SJSA1 (cell line): ENCODE measurements around the gene ROBO2. TPM values are rescaled to one million over a fixed set of nuclear protein-coding genes. Genes with fewer than 3 reads are reported as not detected.

ENCODE experiments used
- DNase-seq, 2 experiments: peaks; one replicate each; pipeline ENCODE4 v3.0.0-alpha.2; 2015 to 2020; ENCODE audit warnings: low spot score in 2 of 2, low read depth in 1 of 2
- H3K27ac ChIP-seq: fragments of 250-450 bp; sonication (Bioruptor Pico); 2 replicates; pipeline ENCODE4 v1.5.1; 2020; ENCODE audit warnings: mild to moderate bottlenecking, moderate library complexity
- H3K27me3 ChIP-seq: fragments of 250-450 bp; sonication (Bioruptor Pico); replicated peaks from 2 replicates; pipeline ENCODE4 v1.5.1; 2020; ENCODE audit warnings: mild to moderate bottlenecking, moderate library complexity
- H3K36me3 ChIP-seq: fragments of 250-450 bp; sonication (Bioruptor Pico); 2 replicates; pipeline ENCODE4 v1.5.1; 2020; ENCODE audit warnings: mild to moderate bottlenecking
- H3K4me1 ChIP-seq: fragments of 250-450 bp; sonication (Bioruptor Pico); replicated peaks from 2 replicates; pipeline ENCODE4 v1.6.1; 2021; ENCODE audit warnings: mild to moderate bottlenecking
- H3K4me3 ChIP-seq: fragments of 250-450 bp; sonication (Bioruptor Pico); 2 replicates; pipeline ENCODE4 v1.5.1; 2020; ENCODE audit warnings: mild to moderate bottlenecking
- H3K9me3 ChIP-seq: fragments of 250-450 bp; sonication (Bioruptor Pico); replicated peaks from 2 replicates; pipeline ENCODE4 v1.5.1; 2020; ENCODE audit warnings: mild to moderate bottlenecking
- total RNA-seq: library from RNA; depleted of rRNA; stranded (reverse); fragments of >200 nt; shearing (Covaris generic); gene quantifications from 2 replicates; pipeline ENCODE4 v1.2.3, GENCODE V29; 2014

The ROBO2 gene
- total RNA-seq, 1 experiment from 2014 or later, result not detected

DNA sequence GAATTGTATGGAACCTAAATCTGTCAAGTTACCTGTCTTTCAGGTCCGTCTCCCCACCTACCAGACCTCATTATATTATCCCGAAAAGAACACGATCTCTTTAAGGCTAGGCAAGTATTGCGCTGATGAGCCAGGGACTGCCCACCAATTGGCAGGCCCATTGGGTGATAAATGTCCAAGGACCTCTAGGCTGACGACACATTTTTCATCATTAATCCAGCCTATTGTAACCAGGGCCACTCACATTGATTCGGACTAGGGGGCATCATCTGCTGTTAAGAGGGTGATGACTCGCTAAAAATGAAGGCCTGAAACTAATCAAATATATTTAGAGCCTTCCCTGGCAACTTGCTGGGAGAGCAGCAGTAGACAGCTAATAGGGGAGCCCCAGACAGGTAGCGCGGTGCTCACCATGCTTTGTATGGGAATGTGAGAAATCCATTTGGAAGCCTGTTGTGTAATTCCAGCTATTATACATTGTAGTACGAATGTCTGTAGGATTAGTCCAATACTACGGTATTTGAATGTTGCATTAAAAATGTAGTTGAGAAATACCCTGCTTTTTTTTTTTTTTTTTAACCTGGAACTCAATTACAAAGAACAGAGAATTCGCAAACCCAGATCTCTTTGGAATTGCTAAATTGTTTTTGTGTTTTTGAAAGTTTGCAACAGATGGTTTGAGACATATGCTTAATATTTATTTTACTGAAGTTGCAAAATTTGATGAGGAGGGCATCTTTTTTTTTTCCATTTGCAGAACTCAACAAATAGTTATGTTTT is 156.1 kb downstream of the ROBO2 start:
- DNase-seq, result no peak
- H3K27me3 ChIP-seq, result no peaks in the 10 kb centered on the region
- no peak overlapping the region for H3K4me3 ChIP-seq
- no peaks in the 10 kb centered on the region for H3K4me1 ChIP-seq
- H3K9me3 ChIP-seq, result no peaks in the 10 kb centered on the region
- no peaks in the 10 kb centered on the region for H3K36me3 ChIP-seq
- no peak overlapping the region for H3K27ac ChIP-seq

DNA sequence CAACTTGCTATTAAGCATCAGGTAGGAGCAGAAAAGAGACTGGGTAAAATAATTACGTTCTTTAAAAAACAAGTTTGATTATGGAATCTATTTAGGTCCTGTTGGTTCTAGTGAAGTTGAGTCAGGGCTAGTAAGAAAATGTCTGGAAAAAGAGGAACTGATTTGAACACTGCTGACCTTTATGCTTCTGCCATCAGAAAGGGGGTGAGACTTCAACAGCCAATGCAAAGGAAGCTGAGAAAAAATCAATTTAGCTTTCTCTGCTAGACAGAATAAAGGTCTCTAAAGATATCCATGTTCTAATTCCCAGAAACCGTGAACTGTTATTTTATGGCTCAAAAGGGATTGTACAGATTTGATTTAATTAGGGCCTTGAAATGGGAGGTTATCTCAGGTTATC is 157.5 kb downstream of the ROBO2 start:
- Histone ChIP-seq H3K36me3 (no peaks in the 10 kb centered on the region), H3K27ac (no peak overlapping the region), H3K4me3 (no peak overlapping the region), H3K27me3 (no peaks in the 10 kb centered on the region), H3K9me3 (no peaks in the 10 kb centered on the region), H3K4me1 (no peaks in the 10 kb centered on the region)
- no peak for DNase-seq

DNA sequence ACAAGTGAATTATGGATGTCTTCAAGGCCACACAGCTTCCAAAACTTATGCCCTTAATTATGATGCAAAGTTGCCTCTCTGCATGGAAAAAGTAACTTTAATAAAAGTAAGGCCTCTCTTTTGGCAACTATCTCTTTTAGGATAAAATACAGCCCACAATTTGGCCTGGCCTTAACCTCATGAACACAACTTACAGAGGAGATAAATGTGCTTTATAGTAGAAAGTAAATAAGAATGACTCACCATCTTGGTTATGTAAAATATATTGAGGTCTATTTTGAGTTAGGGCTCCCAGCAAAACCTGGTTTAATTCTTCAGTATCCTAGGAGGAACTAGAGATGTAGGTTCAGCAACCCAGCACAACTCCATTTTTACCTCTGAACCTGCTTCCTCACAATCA is 164.0 kb downstream of the ROBO2 start:
- no peaks in the 10 kb centered on the region for H3K4me1 ChIP-seq
- H3K27me3 ChIP-seq, result no peaks in the 10 kb centered on the region
- no peak for DNase-seq
- no peaks in the 10 kb centered on the region for H3K36me3 ChIP-seq
- H3K4me3 ChIP-seq, result no peak overlapping the region
- no peak overlapping the region for H3K27ac ChIP-seq
- no peaks in the 10 kb centered on the region for H3K9me3 ChIP-seq

DNA sequence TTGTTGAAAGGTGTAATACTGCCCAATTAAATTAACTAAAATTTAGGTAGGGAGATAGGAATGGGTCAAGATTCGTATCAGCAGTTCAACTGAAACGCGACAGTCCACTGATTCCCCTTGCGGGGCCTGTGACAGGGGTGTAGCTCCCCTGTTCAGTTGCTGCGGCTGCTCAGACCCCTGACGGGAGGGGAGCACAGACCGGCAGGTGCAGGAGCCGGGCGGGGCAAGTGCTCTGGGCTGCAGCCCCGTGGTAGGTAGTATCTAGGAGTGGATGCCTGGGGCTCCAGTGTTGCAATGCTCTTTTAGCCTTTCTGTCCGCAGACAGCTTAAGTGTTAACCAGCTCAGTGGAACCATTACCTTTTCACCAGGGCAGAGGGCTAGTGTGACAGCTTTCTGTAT is 164.9 kb downstream of the ROBO2 start:
- H3K27ac ChIP-seq, result no peak overlapping the region
- no peaks in the 10 kb centered on the region for H3K27me3 ChIP-seq
- H3K36me3 ChIP-seq, result no peaks in the 10 kb centered on the region
- DNase-seq, result no peak
- H3K4me3 ChIP-seq, result no peak overlapping the region
- H3K9me3 ChIP-seq, result no peaks in the 10 kb centered on the region
- H3K4me1 ChIP-seq, result no peaks in the 10 kb centered on the region

DNA sequence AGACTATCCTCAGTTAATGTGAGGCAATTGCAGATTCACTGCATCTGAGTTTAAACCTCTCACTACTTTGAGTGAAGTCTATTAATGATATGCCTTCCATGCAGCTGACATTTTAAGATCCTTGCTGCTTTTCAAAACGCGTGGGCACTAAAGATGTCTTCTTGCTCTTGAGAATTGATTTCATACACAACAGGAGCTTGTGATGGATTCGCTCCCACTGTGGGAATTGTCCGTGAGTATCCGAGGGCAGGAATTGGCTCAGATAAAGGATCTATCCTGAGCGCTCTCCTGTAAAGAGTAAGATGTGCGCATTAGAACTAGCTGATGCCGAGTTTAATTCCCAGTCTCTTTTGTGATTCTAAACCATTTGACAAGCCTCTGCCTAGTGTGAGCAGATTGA is 167.9 kb downstream of the ROBO2 start:
- no peaks in the 10 kb centered on the region for H3K36me3 ChIP-seq
- no peaks in the 10 kb centered on the region for H3K9me3 ChIP-seq
- no peak for DNase-seq
- no peak overlapping the region for H3K4me3 ChIP-seq
- H3K4me1 ChIP-seq, result no peaks in the 10 kb centered on the region
- no peaks in the 10 kb centered on the region for H3K27me3 ChIP-seq
- H3K27ac ChIP-seq, result no peak overlapping the region

DNA sequence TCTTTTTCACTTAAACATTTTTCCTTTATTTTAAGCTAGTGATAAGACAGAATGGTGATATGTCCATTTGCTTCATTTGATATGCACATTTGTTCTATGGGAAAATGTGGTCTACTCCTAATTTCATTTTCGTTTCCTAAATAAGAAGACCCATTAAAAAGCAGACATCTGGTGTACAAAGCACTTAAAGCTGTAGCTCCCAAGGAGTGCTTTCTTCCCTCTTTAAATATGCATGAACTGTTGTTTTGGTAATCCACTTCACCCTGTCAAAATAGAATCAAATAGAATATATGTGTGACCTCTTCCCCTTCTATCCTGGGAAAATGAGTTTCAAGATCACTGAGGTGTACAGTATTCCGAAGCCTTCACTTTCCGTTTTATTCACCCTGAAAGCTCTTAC is 182.8 kb downstream of the ROBO2 start:
- Histone ChIP-seq H3K27ac (no peak overlapping the region), H3K36me3 (no peaks in the 10 kb centered on the region), H3K27me3 (no peaks in the 10 kb centered on the region), H3K9me3 (no peaks in the 10 kb centered on the region), H3K4me3 (no peak overlapping the region), H3K4me1 (no peaks in the 10 kb centered on the region)
- no peak for DNase-seq

DNA sequence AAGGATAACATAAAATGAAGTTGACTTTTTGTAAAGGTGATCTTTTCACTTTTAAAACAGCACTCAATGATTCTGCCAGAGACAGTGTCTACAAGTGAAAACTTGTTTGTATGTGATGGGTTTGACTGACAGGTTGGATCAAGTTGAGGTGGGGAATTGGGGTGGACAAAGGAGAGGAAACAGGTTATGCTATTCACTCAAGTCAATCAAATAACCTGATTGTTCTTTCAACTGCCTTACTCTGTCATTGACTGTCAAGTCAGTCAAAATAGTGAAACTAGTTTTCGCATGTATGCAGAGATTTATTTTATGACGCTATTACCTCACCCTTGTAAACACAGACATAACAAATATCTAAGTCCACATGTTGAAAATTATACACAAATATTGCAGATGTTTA is 187.7 kb downstream of the ROBO2 start:
- DNase-seq, result no peak
- Histone ChIP-seq H3K27me3 (no peaks in the 10 kb centered on the region), H3K27ac (no peak overlapping the region), H3K9me3 (no peaks in the 10 kb centered on the region), H3K36me3 (no peaks in the 10 kb centered on the region), H3K4me3 (no peak overlapping the region), H3K4me1 (no peaks in the 10 kb centered on the region)

DNA sequence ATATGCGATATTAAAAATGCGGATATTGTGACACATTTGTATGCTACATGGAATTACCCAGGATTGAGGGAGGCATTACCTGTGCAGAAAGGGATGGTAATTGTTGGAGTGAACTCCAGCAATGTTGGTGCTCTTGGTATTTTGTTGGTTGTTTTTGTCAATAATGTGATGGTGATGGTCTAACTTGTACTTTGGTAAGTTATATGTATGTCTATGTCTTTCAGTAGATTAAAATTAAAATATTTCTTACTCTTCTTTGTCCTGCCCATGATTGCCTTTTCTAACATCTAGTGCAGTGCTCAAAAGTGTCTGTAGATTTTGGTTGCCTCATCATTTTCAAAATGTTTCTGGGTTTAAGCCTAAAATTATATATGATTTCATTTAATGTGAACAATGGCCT is 192.7 kb downstream of the ROBO2 start:
- H3K4me3 ChIP-seq, result no peak overlapping the region
- no peak overlapping the region for H3K27ac ChIP-seq
- no peak for DNase-seq
- no peaks in the 10 kb centered on the region for H3K9me3 ChIP-seq
- no peaks in the 10 kb centered on the region for H3K27me3 ChIP-seq
- no peaks in the 10 kb centered on the region for H3K36me3 ChIP-seq
- H3K4me1 ChIP-seq, result no peaks in the 10 kb centered on the region

DNA sequence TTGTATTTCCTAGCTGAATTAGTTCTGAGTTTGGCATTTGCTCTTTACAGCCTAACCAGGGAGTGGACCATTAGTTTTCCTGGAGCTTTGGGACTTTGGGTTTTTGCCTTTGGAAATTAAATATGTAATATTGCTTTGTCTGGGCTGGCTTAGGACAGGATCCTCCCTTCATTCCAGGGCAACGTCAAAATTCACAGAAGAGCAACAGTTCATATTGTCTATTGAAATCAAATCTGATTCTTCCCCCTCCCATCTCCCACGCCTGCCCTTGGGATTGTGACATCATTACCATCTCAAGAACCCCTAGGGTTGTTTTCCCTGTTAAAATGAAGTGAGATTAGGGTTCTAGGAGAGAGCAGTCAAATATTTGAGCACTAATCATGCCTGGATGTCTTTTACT is 194.1 kb downstream of the ROBO2 start:
- H3K27me3 ChIP-seq, result no peaks in the 10 kb centered on the region
- no peaks in the 10 kb centered on the region for H3K36me3 ChIP-seq
- no peak overlapping the region for H3K27ac ChIP-seq
- no peaks in the 10 kb centered on the region for H3K4me1 ChIP-seq
- DNase-seq, result no peak
- H3K4me3 ChIP-seq, result no peak overlapping the region
- no peaks in the 10 kb centered on the region for H3K9me3 ChIP-seq

DNA sequence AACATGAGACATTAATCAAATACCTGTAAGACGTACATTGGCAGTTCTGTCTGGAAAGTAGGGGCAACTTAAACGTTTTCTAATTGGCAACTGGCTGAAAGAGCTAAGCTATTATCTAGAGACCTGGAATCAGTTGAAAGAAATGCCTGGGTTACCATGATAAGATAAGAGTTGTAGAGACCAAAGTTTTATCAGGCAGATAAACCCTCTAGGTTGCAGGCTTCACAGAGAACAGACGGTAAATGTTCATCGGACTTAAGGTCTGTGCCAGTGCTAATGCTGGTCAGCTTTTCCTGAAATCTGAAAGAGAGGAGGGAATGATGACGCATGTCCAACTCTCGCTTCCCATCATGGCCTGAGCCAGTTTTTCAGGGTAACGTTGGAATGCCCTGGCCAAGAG is 196.2 kb downstream of the ROBO2 start:
- H3K36me3 ChIP-seq, result no peaks in the 10 kb centered on the region
- H3K27ac ChIP-seq, result no peak overlapping the region
- H3K4me3 ChIP-seq, result no peak overlapping the region
- H3K4me1 ChIP-seq, result no peaks in the 10 kb centered on the region
- H3K27me3 ChIP-seq, result no peaks in the 10 kb centered on the region
- no peaks in the 10 kb centered on the region for H3K9me3 ChIP-seq
- no peak for DNase-seq

DNA sequence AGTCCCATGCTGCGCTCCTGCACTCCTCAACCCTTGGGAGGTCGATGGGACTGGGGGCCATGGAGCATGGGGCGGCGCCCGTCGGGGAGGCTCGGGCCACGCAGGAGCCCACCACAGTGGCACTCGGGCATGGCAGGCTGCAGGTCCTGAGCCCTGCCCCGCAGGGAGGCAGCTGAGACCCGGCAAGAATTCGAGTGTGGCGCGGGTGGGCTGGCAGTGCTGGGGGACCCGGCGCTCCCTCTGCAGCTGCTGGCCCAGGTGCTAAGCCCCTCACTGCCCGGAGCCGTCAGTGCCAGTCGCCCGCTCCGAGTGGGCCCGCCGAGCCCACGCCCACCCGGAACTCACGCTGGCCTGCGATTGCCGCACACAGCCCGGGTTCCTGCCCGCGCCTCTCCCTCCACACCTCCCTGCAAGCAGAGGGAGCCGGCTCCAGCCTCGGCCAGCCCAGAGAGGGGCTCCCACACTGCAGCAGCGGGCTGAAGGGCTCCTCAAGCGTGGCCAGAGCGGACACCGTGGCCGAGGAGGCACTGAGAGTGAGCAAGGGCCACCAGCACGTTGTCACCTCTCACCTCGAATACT is 200.3 kb downstream of the ROBO2 start:
- Histone ChIP-seq H3K36me3 (no peaks in the 10 kb centered on the region), H3K9me3 (no peaks in the 10 kb centered on the region), H3K27me3 (no peaks in the 10 kb centered on the region), H3K27ac (no peak overlapping the region), H3K4me1 (no peaks in the 10 kb centered on the region), H3K4me3 (no peak overlapping the region)
- no peak for DNase-seq

DNA sequence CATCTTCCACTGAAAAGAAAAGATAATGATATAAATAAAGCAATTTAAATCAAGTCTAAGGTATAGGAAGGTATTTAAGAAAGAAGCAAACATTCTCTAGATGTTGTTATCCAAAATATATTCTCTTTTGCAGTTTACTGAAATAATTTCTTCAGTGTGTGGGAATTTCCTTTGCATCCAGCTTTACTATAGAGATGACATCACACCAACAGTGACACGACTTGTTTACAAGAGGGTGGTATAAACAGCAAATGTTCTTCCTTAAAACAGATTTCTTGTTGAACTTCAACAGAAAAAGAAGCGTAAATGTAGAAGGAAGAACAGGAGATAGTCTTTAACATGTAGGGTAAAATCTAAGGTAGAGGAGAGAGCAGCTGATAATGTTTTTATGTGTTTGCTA is 202.5 kb downstream of the ROBO2 start:
- H3K27ac ChIP-seq, result no peak overlapping the region
- no peaks in the 10 kb centered on the region for H3K4me1 ChIP-seq
- DNase-seq, result no peak
- H3K36me3 ChIP-seq, result no peaks in the 10 kb centered on the region
- H3K9me3 ChIP-seq, result no peaks in the 10 kb centered on the region
- H3K4me3 ChIP-seq, result no peak overlapping the region
- no peaks in the 10 kb centered on the region for H3K27me3 ChIP-seq

DNA sequence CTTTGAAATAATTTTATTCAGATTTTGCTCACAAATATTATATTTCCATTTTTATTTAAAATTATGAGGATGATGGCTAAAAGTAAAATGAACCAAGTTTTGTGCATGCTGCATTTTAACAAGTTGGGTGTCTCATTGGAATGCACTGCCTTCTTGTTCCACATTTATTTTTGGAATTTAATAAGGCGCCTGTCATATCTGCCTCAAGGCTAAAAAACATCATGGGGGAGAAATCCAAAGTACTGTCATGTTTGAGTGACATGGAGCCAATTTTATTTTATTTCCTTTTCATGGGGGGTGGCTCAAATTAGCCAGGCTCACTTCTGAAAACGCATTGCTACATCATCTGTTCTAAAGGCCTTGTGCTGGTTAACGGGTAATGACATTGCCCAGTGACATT is 205.1 kb downstream of the ROBO2 start:
- H3K4me1 ChIP-seq, result no peaks in the 10 kb centered on the region
- no peak for DNase-seq

DNA sequence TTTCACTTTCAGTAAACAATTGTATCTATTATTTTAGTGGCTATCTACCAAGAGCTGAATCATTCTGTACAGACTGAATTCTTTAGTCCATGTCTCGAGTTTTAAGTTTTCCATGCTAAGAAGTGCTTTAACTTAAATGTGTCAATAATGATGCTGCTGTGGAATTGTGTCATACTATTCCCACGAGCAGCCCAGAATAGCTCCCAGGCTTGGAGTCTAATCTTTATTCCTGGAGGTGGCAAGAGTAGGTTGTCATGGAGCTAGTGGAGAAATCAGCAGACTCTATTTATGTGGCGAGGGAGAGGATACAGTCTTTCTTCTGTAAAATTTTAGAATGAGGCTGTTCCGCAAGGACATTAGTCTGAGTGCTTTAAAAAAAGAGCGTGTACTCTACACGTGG is 207.2 kb downstream of the ROBO2 start:
- Histone ChIP-seq H3K4me1 (no peaks in the 10 kb centered on the region), H3K36me3 (no peaks in the 10 kb centered on the region), H3K27me3 (no peaks in the 10 kb centered on the region), H3K9me3 (no peaks in the 10 kb centered on the region), H3K27ac (no peak overlapping the region), H3K4me3 (no peak overlapping the region)
- DNase-seq, result no peak

More for the DNA sequence above, 205.1 kb downstream of the ROBO2 start:
- Histone ChIP-seq H3K4me3 (no peak overlapping the region), H3K27me3 (no peaks in the 10 kb centered on the region), H3K27ac (no peak overlapping the region), H3K36me3 (no peaks in the 10 kb centered on the region), H3K9me3 (no peaks in the 10 kb centered on the region)

DNA sequence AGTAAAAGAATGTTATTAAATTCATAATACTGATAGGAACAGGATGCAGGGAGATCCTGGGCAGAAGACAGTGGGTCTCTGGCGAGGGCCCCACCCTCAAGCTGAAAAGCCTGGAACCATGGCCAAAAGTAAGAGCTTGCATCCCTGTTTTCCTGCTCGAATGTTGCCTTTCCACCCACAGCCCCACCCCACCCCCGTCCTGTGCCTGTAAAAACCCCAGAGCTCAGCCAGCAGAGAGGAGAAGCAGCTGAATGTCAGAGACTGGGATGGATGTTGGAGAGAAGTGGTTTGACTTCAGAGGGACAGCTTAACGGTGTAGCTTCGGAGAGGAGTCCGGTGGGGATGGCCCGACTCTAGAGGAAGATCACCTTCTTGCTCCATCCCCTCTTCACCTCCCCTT is 207.9 kb downstream of the ROBO2 start:
- no peak for DNase-seq
- Histone ChIP-seq H3K9me3 (no peaks in the 10 kb centered on the region), H3K27ac (no peak overlapping the region)

More for the DNA sequence above, 207.9 kb downstream of the ROBO2 start:
- no peak overlapping the region for H3K4me3 ChIP-seq
- H3K27me3 ChIP-seq, result no peaks in the 10 kb centered on the region
- no peaks in the 10 kb centered on the region for H3K4me1 ChIP-seq
- no peaks in the 10 kb centered on the region for H3K36me3 ChIP-seq
